DND-41 (cell line): ENCODE data around the gene VWA8.
"Not testable (repeated sequence)": the region's sequence is repeated elsewhere in the genome, so short reads cannot be mapped to it uniquely, and the experiment has no call there.

Experiments used
- ATAC-seq: fragments of 200-7000 bp; cut with Tn5 transposase; 3 replicates; pipeline ENCODE4 v1.9.1; 2021; ENCODE audit warnings: low read depth; ENCODE audit not compliant: insufficient read depth
- DNase-seq: peaks from one replicate; pipeline ENCODE4 v3.0.0-alpha.2; 2020
- H2AFZ ChIP-seq: 2 replicates; pipeline ENCODE4 v1.6.0; 2012; ENCODE audit warnings: low read depth, low read length
- H3K27ac ChIP-seq: 2 replicates; pipeline ENCODE4 v1.5.1; 2012; ENCODE audit warnings: low read length, inconsistent platforms
- H3K27me3 ChIP-seq: fragments of 200-600 bp; sonication (generic); 2 replicates; pipeline ENCODE4 v1.6.0; 2012; ENCODE audit warnings: low read length, mild to moderate bottlenecking, inconsistent platforms; ENCODE audit not compliant: insufficient read depth, poor library complexity
- H3K36me3 ChIP-seq: 2 replicates; pipeline ENCODE4 v1.5.1; 2012; ENCODE audit warnings: low read length, inconsistent platforms; ENCODE audit not compliant: insufficient read depth
- H3K4me1 ChIP-seq: 2 replicates; pipeline ENCODE4 v1.5.1; 2012; ENCODE audit warnings: mild to moderate bottlenecking, low read length; ENCODE audit not compliant: insufficient read depth
- H3K4me2 ChIP-seq: 2 replicates; pipeline ENCODE4 v1.6.0; 2012; ENCODE audit warnings: mild to moderate bottlenecking, moderate library complexity, low read length, inconsistent platforms; ENCODE audit not compliant: insufficient read depth
- H3K4me3 ChIP-seq, 2 experiments: fragments of 200-600 bp in 1 of 2; shearing (Covaris generic) in 1 of 2; 2 replicates each; pipeline ENCODE4 v1.5.1; 2012 to 2016; ENCODE audit warnings: inconsistent platforms in 2 of 2, low read length in 2 of 2, mild to moderate bottlenecking in 2 of 2, low read depth in 1 of 2, moderate library complexity in 1 of 2
- H3K79me2 ChIP-seq: 2 replicates; pipeline ENCODE4 v1.6.0; 2012; ENCODE audit warnings: low read length, inconsistent platforms; ENCODE audit not compliant: insufficient read depth
- H3K9ac ChIP-seq: 2 replicates; pipeline ENCODE4 v1.6.0; 2012; ENCODE audit warnings: low read depth, mild to moderate bottlenecking, inconsistent platforms, low read length, moderate library complexity
- H3K9me3 ChIP-seq: 2 replicates; pipeline ENCODE4 v1.5.1; 2012; ENCODE audit warnings: low read length, moderate library complexity, mild to moderate bottlenecking, inconsistent platforms; ENCODE audit not compliant: insufficient read depth, severe bottlenecking
- H4K20me1 ChIP-seq: 2 replicates; pipeline ENCODE4 v1.6.0; 2012; ENCODE audit warnings: low read length; ENCODE audit not compliant: insufficient read depth
- CTCF ChIP-seq: IDR thresholded peaks from 2 replicates; pipeline ENCODE4 v1.5.1; 2012; ENCODE audit warnings: borderline replicate concordance, low read length, moderate library complexity, mild to moderate bottlenecking; ENCODE audit not compliant: poor library complexity, severe bottlenecking; ENCODE audit errors: extremely low read depth
- EZH2 ChIP-seq: IDR thresholded peaks from 3 replicates; pipeline ENCODE4 v1.6.1; 2012; ENCODE audit warnings: borderline replicate concordance, low read depth, mild to moderate bottlenecking, moderate library complexity, low read length, inconsistent platforms; ENCODE audit not compliant: severe bottlenecking

Gene VWA8

DNA sequence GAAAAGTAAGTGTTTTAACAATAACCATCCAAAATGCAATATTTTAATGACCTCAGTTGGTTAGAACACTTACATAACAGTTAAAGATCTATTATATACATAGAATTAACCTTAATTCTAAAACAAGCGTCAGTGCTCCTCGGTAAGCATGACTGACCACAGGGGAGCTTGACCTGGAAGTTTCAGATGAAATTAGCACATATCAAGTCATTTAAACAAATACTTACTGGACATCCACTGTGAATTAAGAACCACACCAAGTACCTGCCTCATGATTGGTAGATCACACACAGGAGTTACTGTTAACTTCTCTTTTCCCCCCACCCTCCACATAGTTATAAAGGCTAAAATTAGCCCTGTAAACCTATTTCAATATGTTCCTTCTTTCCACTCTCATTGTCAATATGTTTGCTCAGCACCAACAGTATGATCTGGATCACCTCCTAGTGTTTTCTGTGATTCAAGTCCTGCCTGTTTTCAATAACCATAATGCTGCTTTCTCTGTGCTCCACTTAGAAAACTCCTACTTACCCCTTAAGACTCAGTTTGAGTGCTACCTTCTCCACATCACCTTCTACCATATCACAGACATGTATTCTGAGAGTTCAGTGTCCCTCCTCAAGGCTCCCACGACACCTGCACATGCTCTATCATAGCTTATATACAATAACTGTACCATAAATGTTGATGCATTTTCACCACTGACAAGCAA, 209.0 kb downstream of the VWA8 start:
- Histone ChIP-seq H3K36me3 (peaks cover 16% of the 10 kb centered on the region), H3K4me3 (no peak overlapping the region), H3K79me2 (no peaks in the 10 kb centered on the region), H3K9ac (no peak overlapping the region), H3K9me3 (no peaks in the 10 kb centered on the region), H2AFZ (no peak overlapping the region), H3K27ac (no peak overlapping the region), H3K4me2 (no peak overlapping the region), H4K20me1 (no peaks in the 10 kb centered on the region), H3K27me3 (no peaks in the 10 kb centered on the region), H3K4me1 (no peaks in the 10 kb centered on the region)
- no peak for TF ChIP-seq CTCF
- TF ChIP-seq EZH2: no peak
- DNase-seq (no peak), ATAC-seq (no peak)

DNA sequence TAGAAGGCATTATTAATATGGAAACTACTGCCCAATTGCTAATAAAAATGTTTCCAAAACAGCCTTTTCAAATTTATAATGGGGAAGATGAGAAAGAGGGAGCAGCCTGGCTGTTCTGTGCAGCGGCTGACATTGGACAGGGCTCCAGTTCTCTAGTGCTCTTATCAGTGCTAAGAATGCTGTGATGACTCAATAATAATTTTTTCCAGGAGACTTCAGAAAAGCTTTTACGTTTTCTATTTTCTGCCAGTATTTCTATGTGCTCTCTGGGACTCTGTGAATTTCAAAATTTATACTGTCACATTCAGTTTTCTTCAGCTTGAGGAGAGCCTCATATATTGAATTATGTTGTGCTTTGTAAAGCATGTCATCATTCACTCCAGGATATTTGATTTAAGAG, 209.6 kb downstream of the VWA8 start:
- no peak overlapping the region for H2AFZ ChIP-seq
- H3K79me2 ChIP-seq: no peaks in the 10 kb centered on the region
- H3K9me3 ChIP-seq: peaks cover 1% of the 10 kb centered on the region
- no peak overlapping the region for H3K9ac ChIP-seq
- no peak overlapping the region for H3K27ac ChIP-seq
- no peaks in the 10 kb centered on the region for H3K4me1 ChIP-seq
- H3K4me3 ChIP-seq: no peak overlapping the region
- DNase-seq: no peak
- peaks cover 17% of the 10 kb centered on the region for H3K36me3 ChIP-seq
- H4K20me1 ChIP-seq: no peaks in the 10 kb centered on the region
- no peak for ATAC-seq
- no peak overlapping the region for H3K4me2 ChIP-seq
- no peak for TF ChIP-seq CTCF
- no peak for TF ChIP-seq EZH2
- no peaks in the 10 kb centered on the region for H3K27me3 ChIP-seq

GRCh38 chr13:41746259-41746658, 214.7 kb downstream of the VWA8 start:
- 0 out of 3 replicates have a peak, but pooled peaks have one; percentile 29 for ATAC-seq
- H3K36me3 ChIP-seq: peaks cover 12% of the 10 kb centered on the region
- no peaks in the 10 kb centered on the region for H3K27me3 ChIP-seq
- H3K9me3 ChIP-seq: peaks cover 6% of the 10 kb centered on the region
- no peaks in the 10 kb centered on the region for H3K4me1 ChIP-seq
- DNase-seq: no peak
- H3K27ac ChIP-seq: no peak overlapping the region
- H3K4me3 ChIP-seq: no peak overlapping the region
- H4K20me1 ChIP-seq: no peaks in the 10 kb centered on the region
- H3K79me2 ChIP-seq: no peaks in the 10 kb centered on the region
- H3K9ac ChIP-seq: no peak overlapping the region
- TF ChIP-seq EZH2 (no peak), CTCF (no peak)
- H2AFZ ChIP-seq: no peak overlapping the region
- no peak overlapping the region for H3K4me2 ChIP-seq

DNA sequence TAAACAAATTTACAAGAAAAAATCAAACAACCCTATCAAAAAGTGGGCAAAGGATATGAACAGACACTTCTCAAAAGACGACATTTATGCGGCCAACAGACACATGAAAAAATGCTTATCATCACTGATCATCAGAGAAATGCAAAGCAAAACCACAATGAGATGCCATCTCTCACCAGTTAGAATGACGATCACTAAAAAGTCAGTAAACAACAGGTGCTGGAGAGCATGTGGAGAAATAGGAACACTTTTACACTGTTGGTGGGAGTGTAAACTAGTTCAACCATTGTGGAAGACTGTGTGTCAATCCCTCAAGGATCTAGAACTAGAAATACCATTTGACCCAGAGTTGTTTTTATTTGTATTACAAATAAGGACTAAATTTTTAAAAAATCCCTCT, 215.4 kb downstream of the VWA8 start:
- not testable (repeated sequence) for H2AFZ ChIP-seq, H3K4me3 ChIP-seq, H3K9me3 ChIP-seq, ATAC-seq, H3K9ac ChIP-seq, H3K79me2 ChIP-seq, H3K4me1 ChIP-seq, H3K27me3 ChIP-seq, H3K27ac ChIP-seq, H3K4me2 ChIP-seq, H4K20me1 ChIP-seq
- peak; percentile 7 for DNase-seq
- H3K36me3 ChIP-seq: peaks cover 12% of the 10 kb centered on the region
